ENCODE data around the gene TFIP11. TPM values are rescaled to one million over a fixed set of nuclear protein-coding genes. Genes with fewer than 3 reads are reported as not detected.

Gene TFIP11
- total and polyA plus RNA-seq, 10 donors: 21.5 to 46.3 (median 41.2) TPM

GRCh38 chr22:26489447-26490036, 22.7 kb downstream of the TFIP11 start:
- H3K27ac ChIP-seq: no peak overlapping the region
- H3K4me1 ChIP-seq: peaks cover 8 to 32% (median 20%) of the 10 kb centered on the region in 6 donors
- no peak for DNase-seq
- WGBS, 5 donors: 66 to 81% (median 75%) methylated on average over 4 of the region's 4 CpGs
- TF ChIP-seq POLR2AphosphoS5 (IDR thresholded peaks at IDR 0.05): no peak
- TF ChIP-seq POLR2A (IDR thresholded peaks at IDR 0.05): no peak
- no peak for TF ChIP-seq CTCF (IDR thresholded peaks at IDR 0.05 in 8 of 11, conservative IDR thresholded peaks at IDR 0.05 in 3 of 11)
- peaks cover 2 to 91% (median 79%) of the 10 kb centered on the region in 6 donors for H3K36me3 ChIP-seq
- H3K4me3 ChIP-seq: no peak overlapping the region
- H3K27me3 ChIP-seq (replicated peaks in 1 of 7): no peaks in the 10 kb centered on the region
- intact Hi-C loops (cut with DNase I; ENCODE audit: low total_unique reads): loop anchor here (10.0 kb wide), 1 partner anchor 175 kb away; no protein-coding TSS in a partner anchor
- no peaks in the 10 kb centered on the region for H3K9me3 ChIP-seq

GRCh38 chr22:26487996-26488395, 24.3 kb downstream of the TFIP11 start:
- WGBS, 5 donors: 46 to 63% (median 54%) methylated on average over 3 of the region's 3 CpGs
- no peak overlapping the region for H3K4me3 ChIP-seq
- H3K27ac ChIP-seq: no peak overlapping the region
- no peak for DNase-seq
- intact Hi-C loops (cut with DNase I; ENCODE audit: low total_unique reads): loop anchor here (10.0 kb wide), 1 partner anchor 177 kb away; no protein-coding TSS in a partner anchor
- H3K4me1 ChIP-seq: peaks cover 13 to 33% (median 30%) of the 10 kb centered on the region in 6 donors
- no peak for TF ChIP-seq CTCF (IDR thresholded peaks at IDR 0.05 in 8 of 11, conservative IDR thresholded peaks at IDR 0.05 in 3 of 11)
- no peak for TF ChIP-seq POLR2AphosphoS5 (IDR thresholded peaks at IDR 0.05)
- TF ChIP-seq POLR2A (IDR thresholded peaks at IDR 0.05): no peak
- H3K27me3 ChIP-seq (replicated peaks in 1 of 7): no peaks in the 10 kb centered on the region
- H3K36me3 ChIP-seq: peaks cover 2 to 75% (median 64%) of the 10 kb centered on the region in 6 donors
- H3K9me3 ChIP-seq: no peaks in the 10 kb centered on the region

DNA sequence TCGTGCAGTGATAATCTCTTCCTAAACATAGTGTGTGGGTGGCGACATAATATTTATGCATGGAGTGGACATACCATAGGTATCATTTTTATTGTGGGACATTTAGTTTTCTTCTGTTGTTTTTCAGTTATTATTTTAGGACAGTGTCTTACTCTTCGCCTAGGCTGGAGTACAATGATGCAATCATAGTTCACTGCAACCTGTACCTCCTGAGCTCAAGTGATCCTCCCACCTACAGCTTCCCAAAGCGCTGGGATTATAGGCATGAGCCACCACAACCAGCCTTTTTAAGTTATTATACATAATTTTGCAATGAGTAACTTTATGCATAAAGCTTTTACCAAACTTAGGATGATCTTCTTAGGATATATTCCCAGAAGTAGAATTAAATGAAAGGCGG, 25.9 kb downstream of the TFIP11 start:
- intact Hi-C loops (cut with DNase I; ENCODE audit: low total_unique reads): loop anchor here (10.0 kb wide), 1 partner anchor 178 kb away; no protein-coding TSS in a partner anchor
- no peaks in the 10 kb centered on the region for H3K27me3 ChIP-seq (replicated peaks in 1 of 7)
- no peak overlapping the region for H3K27ac ChIP-seq
- H3K4me1 ChIP-seq: peaks cover 28 to 49% (median 46%) of the 10 kb centered on the region in 6 donors
- DNase-seq: no peak
- H3K36me3 ChIP-seq: peaks cover 2 to 63% (median 48%) of the 10 kb centered on the region in 6 donors
- H3K4me3 ChIP-seq: no peak overlapping the region
- no peaks in the 10 kb centered on the region for H3K9me3 ChIP-seq
- WGBS, 5 donors: 87 to 95% (median 90%) methylated on average over 5 of the region's 5 CpGs
- TF ChIP-seq CTCF (IDR thresholded peaks at IDR 0.05 in 8 of 11, conservative IDR thresholded peaks at IDR 0.05 in 3 of 11): no peak
- no peak for TF ChIP-seq POLR2A (IDR thresholded peaks at IDR 0.05)
- no peak for TF ChIP-seq POLR2AphosphoS5 (IDR thresholded peaks at IDR 0.05)

GRCh38 chr22:26485806-26486390, 26.4 kb downstream of the TFIP11 start:
- H3K27ac ChIP-seq: no peak overlapping the region
- intact Hi-C loops (cut with DNase I; ENCODE audit: low total_unique reads): loop anchor here (10.0 kb wide), 1 partner anchor 179 kb away; no protein-coding TSS in a partner anchor
- no peaks in the 10 kb centered on the region for H3K27me3 ChIP-seq (replicated peaks in 1 of 7)

More at GRCh38 chr22:26485806-26486390, 26.4 kb downstream of the TFIP11 start:
- Histone ChIP-seq H3K4me3 (no peak overlapping the region), H3K4me1 (peaks cover 33 to 54% (median 51%) of the 10 kb centered on the region in 6 donors), H3K36me3 (peaks cover 1 to 58% (median 43%) of the 10 kb centered on the region in 6 donors), H3K9me3 (no peaks in the 10 kb centered on the region)
- 58 to 81% (median 79%) methylated on average over 3 of the region's 3 CpGs for WGBS, 5 donors
- no peak for TF ChIP-seq POLR2AphosphoS5 (IDR thresholded peaks at IDR 0.05)
- TF ChIP-seq POLR2A (IDR thresholded peaks at IDR 0.05): no peak
- no peak for TF ChIP-seq CTCF (IDR thresholded peaks at IDR 0.05 in 8 of 11, conservative IDR thresholded peaks at IDR 0.05 in 3 of 11)
- DNase-seq: no peak
